WTC11 (cell line): ENCODE results near the gene NOP14.

Experiments
- CTCF ChIP-seq: fragments of 200-600 bp; IDR thresholded peaks from 2 replicates; pipeline ENCODE4 v1.8.0; 2022; ENCODE audit warnings: antibody characterized with exemption
- GABPB1 ChIP-seq: sonication (generic); formaldehyde crosslinking; IDR thresholded peaks from 2 replicates; pipeline ENCODE4 v1.8.1; 2023; ENCODE audit warnings: mild to moderate bottlenecking, missing genetic modification reagents
- JAZF1 ChIP-seq: fragments of 250-450 bp; sonication (Bioruptor Pico); IDR thresholded peaks from 2 replicates; pipeline ENCODE4 v1.9.0; 2021; ENCODE audit warnings: moderate library complexity, mild to moderate bottlenecking, inconsistent platforms
- JUN ChIP-seq: sonication (generic); formaldehyde crosslinking; IDR thresholded peaks from 2 replicates; pipeline ENCODE4 v1.8.0; 2023; ENCODE audit warnings: mild to moderate bottlenecking, missing genetic modification reagents
- TEAD4 ChIP-seq: sonication (generic); formaldehyde crosslinking; IDR thresholded peaks from 2 replicates; pipeline ENCODE4 v1.8.0; 2022; ENCODE audit warnings: mild to moderate bottlenecking, missing genetic modification reagents
- ZNF232 ChIP-seq: sonication (generic); formaldehyde crosslinking; IDR thresholded peaks from 2 replicates; pipeline ENCODE4 v1.8.0; 2022; ENCODE audit warnings: mild to moderate bottlenecking, missing genetic modification reagents
- ZNF416 ChIP-seq: fragments of 250-450 bp; sonication (Bioruptor Pico); IDR thresholded peaks from 2 replicates; pipeline ENCODE4 v1.9.0; 2021; ENCODE audit warnings: mild to moderate bottlenecking, inconsistent platforms
- TF ChIP-seq, protein P1 (sequence below): sonication (generic); formaldehyde crosslinking; IDR thresholded peaks from 2 replicates; pipeline ENCODE4 v1.8.0; 2022; ENCODE audit warnings: mild to moderate bottlenecking, missing genetic modification reagents

- TF ChIP-seq CTCF = no peak
- TF ChIP-seq GABPB1 (CRISPR knock-in tag) = no peak
- no peak for TF ChIP-seq JUN (CRISPR knock-in tag)
- TF ChIP-seq ZNF232 (CRISPR knock-in tag) = no peak
- TF ChIP-seq, protein P1, sequence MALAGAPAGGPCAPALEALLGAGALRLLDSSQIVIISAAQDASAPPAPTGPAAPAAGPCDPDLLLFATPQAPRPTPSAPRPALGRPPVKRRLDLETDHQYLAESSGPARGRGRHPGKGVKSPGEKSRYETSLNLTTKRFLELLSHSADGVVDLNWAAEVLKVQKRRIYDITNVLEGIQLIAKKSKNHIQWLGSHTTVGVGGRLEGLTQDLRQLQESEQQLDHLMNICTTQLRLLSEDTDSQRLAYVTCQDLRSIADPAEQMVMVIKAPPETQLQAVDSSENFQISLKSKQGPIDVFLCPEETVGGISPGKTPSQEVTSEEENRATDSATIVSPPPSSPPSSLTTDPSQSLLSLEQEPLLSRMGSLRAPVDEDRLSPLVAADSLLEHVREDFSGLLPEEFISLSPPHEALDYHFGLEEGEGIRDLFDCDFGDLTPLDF = no peak
- no peak for TF ChIP-seq TEAD4 (CRISPR knock-in tag)
- TF ChIP-seq ZNF416 = no peak
- no peak for TF ChIP-seq JAZF1 (CRISPR knock-in tag)
Observed at GRCh38 chr4:2900741-2901140, 62.5 kb downstream of the NOP14 start.
